ENCODE data around the gene SPSB4.

The SPSB4 gene

GRCh38 chr3:141055536-141056445 is 4.6 kb downstream of the SPSB4 start:
- no peak for DNase-seq

GRCh38 chr3:141056751-141057171 is 5.6 kb downstream of the SPSB4 start:
- no peak for DNase-seq

- no peak for DNase-seq
Observed at GRCh38 chr3:141057436-141057835, 6.3 kb downstream of the SPSB4 start.

DNA sequence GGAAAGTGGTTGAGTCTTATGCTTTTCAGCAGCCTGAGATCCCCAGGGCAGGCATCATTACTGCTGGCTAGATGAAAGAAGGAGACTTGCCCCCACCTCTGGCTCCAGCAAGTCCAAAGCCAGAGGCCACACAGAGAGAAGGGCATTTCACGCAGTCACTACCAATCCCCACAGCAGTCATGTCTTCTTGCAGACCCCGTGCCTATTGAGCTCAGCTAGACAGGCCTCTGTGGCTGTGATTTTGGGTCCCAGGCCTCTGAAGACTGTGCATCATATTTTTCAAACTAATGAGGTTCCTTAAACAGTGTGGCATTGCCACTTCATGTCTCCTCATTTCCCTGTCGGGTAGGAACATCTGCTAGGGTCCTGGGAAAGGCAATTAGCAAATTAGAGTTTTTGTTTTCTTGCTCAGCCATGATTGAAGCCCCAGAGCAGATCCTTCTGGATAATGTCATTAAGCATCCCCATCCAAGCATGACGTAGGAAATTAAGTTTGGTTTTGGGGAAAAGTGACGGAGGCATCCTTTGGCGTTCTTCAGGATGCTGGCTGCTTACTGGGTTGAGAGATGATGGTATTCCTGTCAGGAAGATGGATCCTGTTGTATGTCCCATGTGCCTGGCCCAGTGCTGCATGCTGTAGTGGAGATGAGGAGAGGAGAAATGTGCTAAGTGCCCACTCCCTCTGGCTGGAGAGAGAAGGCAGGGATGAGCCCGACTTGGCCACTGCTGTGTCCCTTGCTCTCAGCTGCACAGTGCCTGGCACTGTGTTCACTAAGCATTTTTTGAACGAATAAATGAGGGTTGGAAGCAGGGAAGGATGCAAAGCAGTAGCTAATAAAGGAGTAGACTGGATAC is 7.0 kb downstream of the SPSB4 start:
- no peak for DNase-seq

GRCh38 chr3:141058996-141059395 is 7.8 kb downstream of the SPSB4 start:
- no peak for DNase-seq

- DNase-seq = no peak
Observed at GRCh38 chr3:141059816-141060215, 8.7 kb downstream of the SPSB4 start.

- DNase-seq = no peak
Observed at GRCh38 chr3:141060327-141060726, 9.2 kb downstream of the SPSB4 start.

DNA sequence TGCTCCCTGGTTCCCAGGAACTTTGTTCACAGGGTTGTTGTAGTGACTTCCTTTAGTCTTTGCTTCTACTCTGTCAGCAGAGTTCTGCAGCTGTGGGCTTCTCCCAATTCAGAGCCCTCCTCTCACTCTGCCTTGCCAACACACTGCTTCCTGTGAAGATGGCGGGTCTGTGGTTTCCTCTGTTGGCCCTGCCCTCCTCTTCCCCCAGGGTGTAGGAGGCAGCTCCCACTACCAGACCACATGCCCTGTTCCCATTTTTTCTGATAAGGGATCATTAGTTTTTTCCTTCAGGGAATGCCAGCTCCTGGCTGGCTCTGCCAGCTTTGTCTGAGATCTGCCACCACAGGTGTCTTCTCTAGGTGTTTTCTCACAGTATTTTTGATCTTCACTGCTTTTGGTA is 12.7 kb downstream of the SPSB4 start:
- DNase-seq = no peak

DNA sequence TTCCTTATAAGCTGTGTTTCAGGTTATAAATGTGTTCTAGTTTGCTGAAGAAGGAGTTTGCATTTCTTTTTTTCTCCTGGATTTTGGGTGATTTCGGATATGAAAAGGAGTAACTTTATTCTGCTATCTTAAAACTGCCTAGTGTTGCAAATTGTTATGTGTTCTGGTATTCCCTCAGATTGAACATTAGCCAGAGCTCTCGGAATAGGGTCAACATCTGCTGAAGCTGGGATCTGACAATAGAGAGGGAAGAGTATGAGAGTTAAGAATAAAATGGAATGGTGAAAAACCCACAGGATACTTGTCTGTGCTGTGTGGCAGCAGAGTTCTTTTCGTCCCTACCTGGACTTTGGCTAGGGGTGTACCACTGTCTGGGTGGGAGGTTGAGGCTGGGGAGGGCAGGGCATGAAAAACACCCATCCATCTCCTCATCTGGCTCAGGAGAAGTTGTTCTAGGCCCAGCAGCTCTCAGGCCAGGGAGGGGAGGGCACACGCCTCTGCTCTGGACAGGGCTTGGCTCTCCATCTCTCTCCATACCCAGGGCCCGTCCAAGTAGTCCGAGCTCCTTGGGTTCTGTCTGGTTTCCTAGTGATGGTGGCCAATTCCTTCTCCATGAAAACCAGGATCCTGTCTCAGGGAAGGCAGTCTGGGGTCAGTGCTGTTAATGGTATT is 13.2 kb downstream of the SPSB4 start:
- DNase-seq = no peak

DNA sequence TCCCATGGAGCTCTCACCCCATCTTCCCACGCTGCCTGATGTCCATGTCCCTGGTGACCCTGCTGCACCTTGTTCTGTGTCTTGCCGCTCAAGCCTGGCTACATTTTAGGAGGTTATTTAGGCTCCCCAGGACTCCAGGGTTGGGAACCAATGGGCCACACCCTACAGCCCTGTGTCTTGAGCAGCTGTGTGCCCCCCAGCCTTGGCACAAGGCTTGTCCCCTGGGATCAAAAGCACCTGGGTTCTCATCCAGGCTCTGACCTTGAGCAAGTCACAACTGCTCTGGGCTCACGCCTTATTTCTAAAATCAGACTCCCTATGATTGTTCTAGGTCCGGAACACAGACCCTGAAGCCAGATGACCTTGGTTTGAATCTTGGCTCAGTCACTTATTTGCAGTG is 14.1 kb downstream of the SPSB4 start:
- no peak for DNase-seq

GRCh38 chr3:141065841-141066805 is 15.0 kb downstream of the SPSB4 start:
- no peak for DNase-seq

- DNase-seq = no peak
Observed at GRCh38 chr3:141067206-141067974, 16.2 kb downstream of the SPSB4 start.

GRCh38 chr3:141070229-141070628 is 19.1 kb downstream of the SPSB4 start:
- DNase-seq = no peak

GRCh38 chr3:141070727-141071357 is 19.7 kb downstream of the SPSB4 start:
- no peak for DNase-seq

DNA sequence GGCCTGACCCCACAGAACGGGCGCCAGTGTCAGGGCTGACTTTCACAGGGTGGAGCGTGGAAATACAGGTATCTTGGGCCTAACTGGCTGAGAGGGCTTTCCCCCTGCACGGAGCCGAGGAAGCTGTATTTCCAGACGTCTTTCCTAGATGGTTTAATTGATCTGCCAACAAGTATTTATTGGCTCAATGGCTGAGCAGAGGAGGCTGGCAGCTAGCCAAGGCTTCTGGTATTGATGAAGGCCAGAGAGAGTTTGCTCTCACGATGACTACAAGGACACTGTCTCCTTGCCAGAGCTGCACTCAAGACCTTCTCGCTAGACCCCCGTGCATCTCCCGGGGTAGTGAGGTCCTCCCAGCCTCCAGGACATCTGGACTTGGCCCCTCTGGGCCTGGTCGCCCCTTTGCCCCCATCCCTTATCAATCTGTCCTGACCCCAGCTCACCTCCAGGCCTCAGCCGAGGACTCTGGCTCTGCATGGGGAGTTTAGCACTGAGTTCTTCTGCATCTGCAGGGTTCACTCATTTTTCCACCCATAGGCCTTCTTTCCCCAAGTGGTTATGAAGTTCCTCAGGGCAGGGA is 20.6 kb downstream of the SPSB4 start:
- no peak for DNase-seq

- DNase-seq = no peak
Observed at GRCh38 chr3:141072950-141073349, 21.8 kb downstream of the SPSB4 start.

DNA sequence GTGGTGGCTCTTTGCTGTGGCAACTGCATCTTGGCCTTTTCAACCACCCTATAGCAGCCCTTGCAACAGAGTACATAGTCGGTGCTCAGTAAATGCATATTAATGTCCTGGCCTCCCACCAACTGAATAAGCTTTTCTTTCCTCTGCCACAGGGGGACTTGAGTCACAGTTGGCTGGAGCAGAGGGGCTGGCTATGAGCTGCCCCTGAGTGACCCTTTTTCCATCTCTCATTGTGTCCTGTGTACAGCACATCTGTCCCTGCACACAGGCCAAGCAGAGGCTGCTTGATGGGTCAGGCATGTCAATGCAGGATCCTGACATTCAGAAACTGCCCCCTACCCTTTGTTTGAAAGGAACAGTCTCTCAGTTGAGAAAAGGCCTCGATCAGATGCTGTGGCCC is 22.4 kb downstream of the SPSB4 start:
- DNase-seq = no peak

GRCh38 chr3:141074529-141074928 is 23.4 kb downstream of the SPSB4 start:
- no peak for DNase-seq

DNA sequence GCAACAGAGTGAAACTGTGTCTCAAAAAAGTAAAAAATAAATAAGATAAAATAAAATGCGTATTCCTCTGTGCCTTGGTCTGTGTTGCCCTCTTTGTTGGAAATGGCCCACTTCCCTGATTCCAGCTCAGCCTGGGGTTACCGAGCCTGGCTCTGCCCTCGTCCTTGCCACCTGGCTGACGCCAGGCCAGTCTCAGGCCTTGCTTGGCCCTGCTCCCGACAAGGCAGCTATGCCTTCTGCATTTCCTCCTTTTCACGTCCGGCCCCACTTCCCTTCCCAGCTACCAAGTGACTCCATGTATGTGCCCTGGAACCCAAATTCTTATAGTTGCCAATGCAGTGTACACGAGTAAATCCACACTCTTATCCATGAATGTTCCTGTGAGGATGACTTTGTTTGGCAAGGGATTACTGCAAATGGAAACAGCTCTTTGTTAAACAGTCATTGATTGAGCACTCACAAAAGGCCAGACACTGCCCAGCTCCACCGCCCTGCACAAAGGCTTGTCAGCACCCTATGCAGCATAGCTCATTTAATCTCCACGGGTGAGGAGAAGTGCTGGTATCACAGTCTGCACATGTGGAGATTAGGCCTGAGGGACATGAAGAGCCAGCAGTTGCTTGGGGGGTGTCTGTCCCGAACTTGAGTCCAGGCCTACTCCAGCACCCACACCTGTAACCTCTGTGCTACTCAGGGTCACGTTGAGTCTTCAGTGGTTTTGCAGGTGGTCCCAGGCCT is 25.1 kb downstream of the SPSB4 start:
- no peak for DNase-seq
